Stimulated activated naive CD4-positive, alpha-beta T cell (primary cell): ENCODE results near the gene FAAP20.
"Not testable (repeated sequence)": the region's sequence is repeated elsewhere in the genome, so short reads cannot be mapped to it uniquely, and the experiment has no call there.

Experiments
- DNase-seq, 6 experiments: peaks; one replicate each; lab custom pipeline; 2025; lab: John Stamatoyannopoulos, UW

The FAAP20 gene

DNA sequence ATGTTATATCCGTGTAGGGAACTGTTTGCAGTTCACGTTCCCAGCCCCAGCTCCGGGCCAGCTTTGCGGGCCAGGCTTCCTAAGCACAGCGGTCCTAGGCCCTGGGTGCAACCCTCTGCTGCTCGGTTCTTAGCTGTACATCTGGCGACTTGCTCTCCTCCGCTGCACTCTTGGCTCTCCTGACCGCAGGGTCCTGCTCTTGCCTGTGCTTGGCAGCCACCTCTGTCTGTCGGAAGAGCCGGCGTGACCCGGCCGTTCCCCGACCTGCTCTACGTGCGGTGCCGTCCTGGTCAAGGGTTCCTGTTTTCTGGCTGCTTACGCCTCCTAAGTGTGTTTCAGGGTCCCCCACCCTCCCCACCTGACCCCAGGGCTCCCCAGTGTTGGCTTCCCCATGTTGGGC lies 36.7 kb downstream of the FAAP20 start:
- DNase-seq: no peak

DNA sequence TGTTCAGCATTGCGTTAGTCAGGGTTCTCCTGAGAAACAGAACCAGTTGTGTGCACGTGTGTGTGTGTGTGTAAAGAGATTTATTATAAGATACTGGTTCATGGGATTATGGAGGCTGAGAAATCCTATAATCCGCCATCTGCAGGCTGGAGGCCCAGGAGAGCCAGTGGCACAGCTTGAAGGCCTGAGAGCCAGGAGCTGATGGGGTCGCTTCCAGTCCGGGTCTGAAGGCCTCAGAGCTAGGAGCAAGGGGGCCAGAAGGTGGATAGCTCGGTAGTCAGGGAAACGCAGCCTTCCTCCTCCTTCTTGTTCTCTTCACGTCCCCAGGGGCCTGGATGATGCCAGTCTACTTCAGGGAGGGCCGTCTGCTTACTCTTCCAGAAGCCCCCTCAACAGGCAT lies 37.7 kb downstream of the FAAP20 start:
- DNase-seq: no peak

DNA sequence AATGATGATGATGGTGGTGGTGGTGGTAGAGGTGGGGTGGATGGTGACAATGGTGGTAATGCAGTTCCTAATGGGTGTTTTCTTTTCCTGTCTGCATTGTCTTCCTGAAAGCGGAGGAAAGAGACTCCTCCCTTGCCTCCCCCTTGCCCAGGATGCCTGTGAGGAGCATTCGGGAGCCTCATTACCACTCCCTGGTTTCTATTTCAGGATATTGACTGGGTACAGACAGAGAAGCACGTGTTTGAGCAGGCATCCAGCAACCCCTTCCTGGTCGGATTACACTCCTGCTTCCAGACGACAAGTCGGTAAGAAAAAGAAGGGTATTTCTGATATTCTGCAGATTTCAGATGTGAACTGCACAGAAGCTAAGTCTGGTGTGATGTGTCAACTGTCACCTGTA lies 38.8 kb downstream of the FAAP20 start:
- no peak for DNase-seq

DNA sequence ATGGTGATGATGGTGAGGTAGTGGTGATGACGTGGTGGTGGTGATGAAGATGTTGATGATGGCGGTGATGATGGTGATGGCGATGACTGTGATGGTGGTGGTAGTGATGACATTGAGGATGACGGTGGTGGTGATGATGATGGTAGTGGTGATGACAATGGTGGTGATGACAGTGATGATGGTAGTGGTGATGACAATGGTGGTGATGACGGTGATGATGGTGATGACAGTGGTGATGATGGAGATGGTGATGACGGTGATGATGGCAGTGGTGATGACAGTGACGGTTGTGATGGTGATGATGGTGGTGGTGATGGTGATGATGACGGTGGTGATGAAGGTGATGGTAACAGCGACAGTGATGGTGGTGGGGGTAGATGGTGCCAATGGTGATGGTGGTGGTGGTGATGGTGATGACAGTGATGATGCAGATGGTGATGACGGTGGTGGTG lies 39.4 kb downstream of the FAAP20 start:
- no peak for DNase-seq

DNA sequence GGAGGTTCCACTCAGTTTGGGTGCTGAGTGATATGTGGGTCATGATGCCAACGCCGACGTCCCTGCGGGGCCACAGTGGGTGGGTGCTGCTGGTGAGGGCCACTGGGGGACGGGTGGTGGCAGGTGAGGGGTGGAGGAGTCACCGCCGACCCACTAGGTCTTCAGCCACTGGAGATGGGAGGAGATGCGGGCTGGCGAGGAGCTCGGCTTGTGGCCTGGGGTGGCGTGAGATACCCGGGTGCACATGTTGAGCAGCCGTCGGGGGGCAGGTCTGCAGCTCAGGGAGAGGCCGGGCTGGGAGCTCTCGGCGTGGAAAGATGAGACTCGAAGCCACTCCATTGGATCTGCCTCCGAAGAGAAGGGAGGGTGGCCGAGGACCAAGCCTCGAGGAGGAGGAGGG lies 40.5 kb downstream of the FAAP20 start:
- DNase-seq: no peak

DNA sequence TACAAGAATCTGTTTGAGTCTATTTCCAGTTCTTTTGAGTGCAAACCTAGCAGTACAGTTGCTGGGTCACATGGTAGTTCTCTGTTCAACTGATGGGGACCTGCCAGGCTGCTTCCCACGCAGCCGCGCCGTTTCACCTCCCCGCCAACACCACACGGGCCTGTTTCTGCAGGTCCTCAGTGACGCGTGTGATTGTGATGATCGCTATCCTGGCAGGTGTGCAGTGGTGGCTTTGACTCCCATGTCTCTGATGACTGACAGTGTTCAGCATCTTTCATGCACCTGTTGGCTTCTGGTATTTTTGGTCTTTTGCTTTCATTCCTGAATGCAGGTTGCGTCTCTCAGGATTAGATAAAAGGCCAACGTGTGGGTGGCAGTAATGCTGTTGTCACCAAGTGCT lies 41.6 kb downstream of the FAAP20 start:
- peak in 5 of 6 experiments; percentile 12 to 57 (median 44) for DNase-seq

DNA sequence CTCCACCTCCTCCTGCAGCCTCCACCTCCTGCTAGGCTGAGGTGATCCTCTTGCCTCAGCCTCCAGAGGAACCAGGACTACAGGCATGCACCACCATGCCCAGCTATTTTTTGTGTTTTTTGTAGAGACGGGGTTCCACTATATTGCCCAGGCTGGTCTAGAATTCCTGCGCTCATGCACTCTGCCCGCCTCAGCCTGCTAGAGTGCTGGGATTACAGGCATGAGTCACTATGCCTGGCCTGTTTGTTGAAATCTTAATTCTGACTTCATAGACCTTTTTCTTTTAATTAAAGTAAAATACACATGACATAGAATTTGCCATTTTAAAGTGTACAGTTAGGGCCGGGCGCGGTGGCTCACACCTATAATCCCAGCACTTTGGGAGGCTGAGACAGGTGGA lies 42.7 kb downstream of the FAAP20 start:
- no peak for DNase-seq

DNA sequence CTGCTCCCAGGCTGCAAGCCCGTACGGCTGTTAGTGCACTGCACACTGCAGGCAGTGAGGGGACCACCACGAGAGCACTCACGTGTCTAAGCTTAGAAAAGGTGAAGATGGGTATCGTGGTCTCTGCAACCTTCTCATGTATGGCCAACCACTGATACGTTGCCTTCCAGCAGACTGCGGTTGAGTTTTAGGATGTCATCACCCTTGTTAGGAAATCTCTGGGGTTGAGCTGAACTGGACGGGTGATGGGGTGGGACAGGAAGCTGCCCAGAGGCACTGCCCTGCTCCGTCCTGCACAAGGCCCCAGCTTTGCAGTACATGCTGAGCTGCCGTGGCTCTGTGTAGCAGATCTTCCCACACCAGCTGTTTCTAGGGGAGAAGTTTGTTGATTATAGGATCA lies 43.3 kb downstream of the FAAP20 start:
- DNase-seq: no peak

DNA sequence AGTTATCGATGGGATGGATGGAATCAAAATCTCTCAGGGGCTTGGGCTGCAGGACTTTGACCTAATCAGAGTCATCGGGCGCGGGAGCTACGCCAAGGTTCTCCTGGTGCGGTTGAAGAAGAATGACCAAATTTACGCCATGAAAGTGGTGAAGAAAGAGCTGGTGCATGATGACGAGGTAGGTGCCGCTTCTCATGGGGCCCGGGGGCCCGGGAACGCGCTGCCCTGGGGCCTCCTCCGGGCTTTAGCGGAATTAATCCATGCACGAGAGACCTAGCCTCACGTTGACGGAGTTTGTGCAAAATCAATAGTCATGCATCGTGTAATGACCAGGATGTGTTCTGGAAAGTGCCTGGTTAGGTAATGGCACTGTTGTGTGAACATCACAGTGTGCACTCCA lies 43.8 kb downstream of the FAAP20 start:
- no peak for DNase-seq

DNA sequence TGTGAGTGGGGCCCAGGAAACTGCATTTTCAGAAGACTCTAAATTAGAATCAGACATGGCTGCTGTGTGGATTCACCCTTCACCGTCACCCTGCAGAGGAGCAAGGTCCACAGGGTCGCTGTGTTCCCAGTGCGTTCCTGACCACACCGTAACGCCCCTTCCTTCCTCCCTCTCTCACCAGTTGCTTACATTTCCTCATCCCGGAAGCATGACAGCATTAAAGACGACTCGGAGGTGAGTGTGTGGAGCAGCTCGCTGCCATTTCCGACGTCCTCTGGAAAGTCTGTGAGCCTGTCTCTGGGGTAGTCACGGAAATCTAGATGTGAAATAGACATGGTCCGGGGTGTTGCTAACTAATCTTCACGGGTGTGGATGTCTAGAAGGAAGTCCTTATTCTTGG lies 45.9 kb downstream of the FAAP20 start:
- DNase-seq: peak; percentile 26 to 69 (median 58)

DNA sequence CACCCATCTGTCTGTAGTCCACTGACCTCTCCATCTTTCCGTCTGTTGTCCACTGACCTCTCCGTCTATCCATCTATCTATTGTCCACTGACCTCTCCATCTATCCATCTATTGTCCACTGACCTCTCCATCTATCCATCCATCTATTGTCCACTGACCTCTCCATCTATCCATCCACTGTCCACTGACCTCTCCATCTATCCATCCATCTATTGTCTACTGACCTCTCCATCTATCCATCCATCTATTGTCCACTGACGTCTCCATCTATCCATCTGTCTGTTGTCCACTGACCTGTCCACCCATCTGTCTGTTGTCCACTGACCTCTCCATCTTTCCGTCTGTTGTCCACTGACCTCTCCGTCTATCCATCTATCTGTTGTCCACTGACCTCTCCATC lies 46.7 kb downstream of the FAAP20 start:
- not testable (repeated sequence) for DNase-seq

DNA sequence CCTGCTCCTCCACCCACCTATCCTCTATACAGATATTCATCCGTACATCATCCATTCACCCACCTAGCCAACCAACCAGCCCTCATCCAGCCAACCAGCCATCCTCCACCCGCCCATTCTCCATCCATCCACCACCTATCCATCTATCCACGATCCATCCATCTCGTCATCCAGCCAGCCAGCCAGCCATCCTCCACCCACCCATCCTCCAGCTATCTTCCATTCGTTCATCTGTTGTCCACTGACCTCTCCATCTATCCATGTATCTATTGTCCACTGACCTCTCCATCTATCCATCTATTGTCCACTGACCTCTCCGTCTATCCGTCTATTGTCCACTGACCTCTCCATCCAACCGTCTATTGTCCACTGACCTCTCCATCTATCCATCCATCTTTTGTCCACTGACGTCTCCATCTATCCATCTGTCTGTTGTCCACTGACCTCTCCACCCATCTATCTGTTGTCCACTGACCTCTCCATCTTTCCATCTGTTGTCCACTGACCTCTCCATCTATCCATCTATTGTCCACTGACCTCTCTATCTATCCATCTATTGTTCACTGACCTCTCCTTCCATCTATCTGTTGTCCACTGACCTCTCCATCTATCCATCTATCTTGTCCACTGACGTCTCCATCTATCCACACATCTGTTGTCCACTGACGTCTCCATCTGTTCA lies 47.6 kb downstream of the FAAP20 start:
- no peak for DNase-seq

DNA sequence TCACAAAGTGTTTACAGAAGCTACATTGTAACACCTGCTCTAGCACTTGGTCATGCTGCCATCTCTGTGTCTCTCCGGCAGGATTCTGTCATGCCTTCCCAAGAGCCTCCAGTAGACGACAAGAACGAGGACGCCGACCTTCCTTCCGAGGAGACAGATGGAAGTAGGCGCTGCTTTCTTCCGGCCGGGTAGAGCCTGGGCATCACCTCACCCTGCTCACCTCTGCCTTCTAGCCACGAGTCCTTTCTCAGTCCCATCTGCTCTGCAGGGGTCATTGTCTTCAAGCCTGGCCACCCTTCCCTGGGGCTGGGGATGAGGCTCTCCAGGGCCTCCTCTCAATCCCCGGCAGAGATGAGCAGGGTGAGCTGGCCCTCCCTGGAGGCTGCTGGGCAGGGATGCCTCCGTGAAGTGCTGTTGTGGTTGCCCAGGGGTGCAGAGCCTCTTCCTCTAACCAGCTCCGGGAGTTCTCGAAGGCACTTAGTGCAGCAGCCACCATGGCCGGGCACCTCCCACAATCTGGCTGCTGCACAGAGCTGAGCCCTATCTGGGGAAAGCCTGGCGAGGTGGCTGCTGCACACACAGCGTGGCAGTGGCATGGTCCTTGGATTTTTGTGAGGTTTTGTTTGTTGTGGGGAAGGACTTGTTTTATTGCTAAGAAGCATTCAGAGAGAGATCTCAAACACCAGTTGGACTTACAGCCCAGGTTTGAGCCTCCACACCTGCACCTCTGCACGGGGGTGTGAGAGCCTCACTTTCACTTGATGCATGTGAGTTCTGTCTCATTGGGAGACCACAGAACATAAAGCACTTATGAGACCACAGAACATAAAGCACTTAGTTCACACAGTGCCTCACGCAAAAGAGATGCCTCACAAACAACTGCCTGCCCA lies 48.4 kb downstream of the FAAP20 start:
- peak in 3 of 6 experiments; percentile 33 to 54 (median 34) for DNase-seq

DNA sequence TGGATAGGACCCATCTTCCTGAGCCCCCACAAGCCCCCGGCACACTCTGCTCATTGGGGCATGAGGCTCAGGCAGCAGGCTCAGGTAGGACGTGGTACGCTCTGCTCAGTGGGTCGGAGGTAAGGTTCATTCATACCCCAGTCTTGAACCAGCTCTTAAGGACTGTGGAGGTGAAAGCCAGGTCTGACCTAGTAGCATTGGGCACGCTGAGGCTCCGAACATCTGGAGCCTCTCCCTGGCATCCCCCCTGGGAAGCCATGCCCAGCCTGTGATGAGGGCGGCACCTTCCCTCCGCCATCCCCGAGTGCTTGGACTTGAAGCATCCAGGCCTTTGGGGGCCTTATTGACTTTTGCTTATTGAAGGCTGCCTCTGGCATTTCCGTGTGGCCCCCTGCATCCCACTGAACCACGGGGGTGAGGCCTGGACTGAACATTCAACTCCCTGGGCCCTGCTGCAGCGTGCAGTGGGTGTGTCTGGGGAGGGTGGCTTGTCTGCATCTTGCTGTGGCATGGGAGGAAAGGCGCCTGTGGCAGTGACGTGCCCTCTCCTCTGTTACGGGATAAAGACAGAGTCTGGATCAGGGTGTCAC lies 50.0 kb downstream of the FAAP20 start:
- no peak for DNase-seq

DNA sequence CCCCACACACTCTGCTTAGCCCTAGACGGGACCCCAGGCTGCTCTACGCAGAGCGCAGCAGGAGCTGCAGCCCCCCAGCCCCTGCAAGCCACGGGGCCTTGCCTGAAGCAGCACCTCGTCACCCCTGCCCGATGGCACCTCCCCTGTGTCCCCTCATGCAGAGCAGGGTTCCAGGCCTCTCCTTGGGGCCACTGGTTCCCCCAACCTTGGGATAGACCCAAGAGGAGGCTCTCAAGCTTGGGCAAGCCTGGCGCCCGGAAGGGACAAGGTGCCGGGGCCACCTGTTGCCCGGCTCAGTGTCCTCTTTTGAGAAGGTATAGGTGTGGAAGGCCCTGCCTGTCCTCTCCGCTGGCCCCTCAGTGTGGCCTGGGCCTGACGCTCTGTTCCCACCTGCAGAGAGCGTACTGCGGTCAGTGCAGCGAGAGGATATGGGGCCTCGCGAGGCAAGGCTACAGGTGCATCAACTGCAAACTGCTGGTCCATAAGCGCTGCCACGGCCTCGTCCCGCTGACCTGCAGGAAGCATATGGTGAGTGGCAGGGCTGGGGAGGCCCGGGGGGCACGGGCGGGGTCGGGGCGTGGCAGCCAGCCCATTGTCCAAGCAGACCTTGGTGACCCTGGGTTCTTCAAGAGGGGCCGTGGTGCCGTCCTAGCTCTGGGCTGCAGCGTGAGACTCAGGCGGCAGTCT lies 50.6 kb downstream of the FAAP20 start:
- no peak for DNase-seq

DNA sequence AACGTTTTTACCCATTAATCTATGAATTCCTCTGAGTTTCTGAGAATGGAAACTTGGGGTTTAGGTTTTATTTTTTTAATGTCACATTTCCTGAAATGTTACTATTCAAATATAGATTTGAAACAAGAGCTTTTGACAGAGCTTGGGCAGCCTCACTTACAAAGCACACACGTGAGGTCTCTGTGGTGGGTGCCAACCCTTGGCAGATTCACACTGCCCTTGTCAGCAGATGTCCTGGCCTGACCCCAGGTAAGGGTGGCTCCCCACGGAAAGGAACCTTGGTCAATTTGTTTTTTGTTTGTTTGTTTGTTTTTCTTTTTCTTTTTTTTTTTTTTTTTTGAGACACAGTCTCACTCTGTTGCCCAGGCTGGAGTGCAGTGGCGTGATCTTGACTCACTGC lies 53.5 kb downstream of the FAAP20 start:
- DNase-seq: no peak
